Astrocyte of the spinal cord (primary cell): ENCODE results near the gene TFDP2.
"Not testable (repeated sequence)": the region's sequence is repeated elsewhere in the genome, so short reads cannot be mapped to it uniquely, and the experiment has no call there.

Experiments used
- DNase-seq: peaks from one replicate; pipeline ENCODE4 v3.0.0; 2011; ENCODE audit warnings: low read depth, low spot score
- H3K4me3 ChIP-seq: 2 replicates; pipeline ENCODE4 v1.5.1; 2011; ENCODE audit warnings: low read depth, mild to moderate bottlenecking, low read length, moderate library complexity
- in situ Hi-C: cut with HindIII; loops from 2 replicates; pipeline ENCODE4 v1.10.0; 2017; ENCODE audit warnings: low sequenced_read_pairs
- TF ChIP-seq, protein P1 (sequence below): IDR thresholded peaks from 2 replicates; pipeline ENCODE4 v1.5.1; 2012; ENCODE audit warnings: low read depth, mild to moderate bottlenecking, low read length, inconsistent platforms

TFDP2 gene

DNA sequence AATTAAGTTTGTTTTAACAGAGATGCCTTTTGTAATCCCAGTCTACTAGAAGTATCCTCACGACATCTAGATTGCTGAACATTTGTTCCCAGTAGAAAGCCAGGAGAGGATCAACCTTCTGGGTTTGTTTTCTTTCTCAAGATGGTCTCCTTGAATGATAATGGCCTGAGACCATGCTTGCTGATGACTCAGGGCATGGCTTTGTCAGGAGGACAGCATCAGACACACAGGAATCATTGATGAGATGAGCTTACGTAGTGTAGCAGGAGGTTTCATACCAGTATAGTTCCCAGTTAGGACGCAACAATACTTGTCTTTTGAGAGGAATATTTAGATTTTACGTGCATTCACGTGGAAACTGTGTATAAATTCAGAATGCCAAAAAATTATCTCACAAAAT, 234.3 kb downstream of the TFDP2 start:
- in situ Hi-C loops: no loop called here
- H3K4me3 ChIP-seq: no peak overlapping the region
- TF ChIP-seq, protein P1, sequence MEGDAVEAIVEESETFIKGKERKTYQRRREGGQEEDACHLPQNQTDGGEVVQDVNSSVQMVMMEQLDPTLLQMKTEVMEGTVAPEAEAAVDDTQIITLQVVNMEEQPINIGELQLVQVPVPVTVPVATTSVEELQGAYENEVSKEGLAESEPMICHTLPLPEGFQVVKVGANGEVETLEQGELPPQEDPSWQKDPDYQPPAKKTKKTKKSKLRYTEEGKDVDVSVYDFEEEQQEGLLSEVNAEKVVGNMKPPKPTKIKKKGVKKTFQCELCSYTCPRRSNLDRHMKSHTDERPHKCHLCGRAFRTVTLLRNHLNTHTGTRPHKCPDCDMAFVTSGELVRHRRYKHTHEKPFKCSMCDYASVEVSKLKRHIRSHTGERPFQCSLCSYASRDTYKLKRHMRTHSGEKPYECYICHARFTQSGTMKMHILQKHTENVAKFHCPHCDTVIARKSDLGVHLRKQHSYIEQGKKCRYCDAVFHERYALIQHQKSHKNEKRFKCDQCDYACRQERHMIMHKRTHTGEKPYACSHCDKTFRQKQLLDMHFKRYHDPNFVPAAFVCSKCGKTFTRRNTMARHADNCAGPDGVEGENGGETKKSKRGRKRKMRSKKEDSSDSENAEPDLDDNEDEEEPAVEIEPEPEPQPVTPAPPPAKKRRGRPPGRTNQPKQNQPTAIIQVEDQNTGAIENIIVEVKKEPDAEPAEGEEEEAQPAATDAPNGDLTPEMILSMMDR: no peak
- DNase-seq: no peak

DNA sequence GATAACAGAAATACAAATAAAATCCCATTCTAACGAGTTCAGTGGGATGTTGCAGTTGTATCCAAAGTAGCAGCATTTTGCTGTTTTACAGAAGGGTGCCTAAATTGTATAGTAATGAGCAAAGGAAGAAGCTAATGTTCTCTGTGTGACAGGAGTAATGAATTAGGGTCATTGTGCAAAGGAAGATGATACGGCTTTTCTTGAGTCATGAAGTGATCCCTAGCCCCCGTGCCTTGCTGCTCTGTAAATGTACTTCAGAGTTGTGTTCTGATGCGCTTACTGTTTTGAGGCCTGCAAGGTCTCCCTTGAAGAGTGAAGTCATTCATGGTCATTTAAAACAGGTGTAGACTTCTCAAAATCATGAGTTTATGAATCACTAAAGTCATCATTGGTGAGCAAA, 235.0 kb downstream of the TFDP2 start:
- DNase-seq: no peak
- in situ Hi-C loops: no loop called here
- TF ChIP-seq, protein P1: no peak
- H3K4me3 ChIP-seq: no peak overlapping the region

DNA sequence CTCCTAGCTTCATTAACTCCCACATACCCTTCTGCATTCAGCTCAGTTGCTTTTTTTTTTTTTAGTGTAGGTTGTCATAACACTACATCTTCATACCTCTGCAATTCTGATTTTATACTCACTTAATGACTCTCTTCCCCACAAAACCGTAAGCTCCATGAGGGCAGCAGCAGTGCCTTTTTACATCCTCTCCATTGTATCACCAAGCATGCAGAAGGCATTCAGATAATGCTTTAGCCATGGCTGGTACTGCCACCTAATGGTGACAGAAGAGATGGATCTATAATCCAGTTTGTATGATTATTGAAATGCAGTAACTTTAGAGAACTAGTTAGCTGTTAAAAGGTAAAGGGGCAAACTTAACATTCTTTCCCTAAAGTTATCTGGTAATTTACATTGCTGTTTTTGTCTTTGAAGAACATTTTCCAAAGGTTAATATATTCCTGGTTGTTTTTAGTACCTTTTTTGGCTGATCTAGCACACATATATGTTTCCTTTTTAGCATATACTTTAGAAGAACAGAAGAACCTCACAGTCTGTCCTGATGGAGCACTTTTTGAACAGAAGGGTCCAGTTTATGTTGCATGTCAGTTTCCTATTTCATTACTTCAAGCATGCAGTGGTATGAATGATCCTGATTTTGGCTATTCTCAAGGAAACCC, 236.1 kb downstream of the TFDP2 start:
- H3K4me3 ChIP-seq: no peak overlapping the region
- peak; percentile 71 for DNase-seq
- TF ChIP-seq, protein P1: peak; percentile 67
- in situ Hi-C loops: no loop called here

DNA sequence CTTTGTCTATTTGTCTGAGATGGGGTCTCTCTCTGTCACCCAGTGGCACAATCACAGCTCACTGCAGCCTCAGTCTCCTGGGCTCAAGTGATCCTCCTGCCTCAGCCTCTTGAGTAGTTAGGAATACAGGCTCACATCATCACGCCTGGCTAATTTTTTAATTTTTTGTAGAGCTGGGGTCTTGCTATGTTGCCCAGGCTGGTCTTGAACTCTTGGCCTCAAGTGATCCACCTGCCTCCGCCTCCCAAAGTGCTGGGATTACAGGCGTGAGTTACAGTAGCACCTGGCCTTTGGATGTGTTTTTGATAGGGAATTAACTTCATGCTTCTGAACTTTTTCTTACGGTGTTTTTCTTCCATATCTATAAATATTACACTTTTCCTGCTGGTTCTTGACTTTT, 239.4 kb downstream of the TFDP2 start:
- DNase-seq, in situ Hi-C loops: not testable (repeated sequence)

DNA sequence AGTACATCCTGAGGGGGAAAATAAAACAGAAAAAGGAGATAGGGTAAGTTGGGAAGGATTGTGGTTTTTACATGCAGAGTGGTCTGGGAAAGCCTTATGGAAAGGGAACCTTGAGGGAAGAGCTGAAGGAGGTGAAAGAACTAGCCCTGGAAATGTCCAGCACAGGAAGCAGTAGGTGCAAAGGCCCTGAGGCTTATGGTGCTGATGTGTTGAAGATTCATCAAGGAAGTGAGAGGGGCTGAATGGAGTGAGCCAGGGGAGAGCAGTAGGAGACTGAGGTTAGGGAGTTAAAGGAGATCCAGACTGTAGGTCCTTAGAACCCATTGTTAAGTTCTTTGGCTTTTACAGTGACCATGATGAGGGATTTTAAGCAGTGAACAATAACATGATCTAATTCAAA, 239.9 kb downstream of the TFDP2 start:
- TF ChIP-seq, protein P1: no peak
- DNase-seq: no peak
- in situ Hi-C loops: no loop called here
- H3K4me3 ChIP-seq: no peak overlapping the region

More for the DNA sequence above, 239.4 kb downstream of the TFDP2 start:
- not testable (repeated sequence) for H3K4me3 ChIP-seq

DNA sequence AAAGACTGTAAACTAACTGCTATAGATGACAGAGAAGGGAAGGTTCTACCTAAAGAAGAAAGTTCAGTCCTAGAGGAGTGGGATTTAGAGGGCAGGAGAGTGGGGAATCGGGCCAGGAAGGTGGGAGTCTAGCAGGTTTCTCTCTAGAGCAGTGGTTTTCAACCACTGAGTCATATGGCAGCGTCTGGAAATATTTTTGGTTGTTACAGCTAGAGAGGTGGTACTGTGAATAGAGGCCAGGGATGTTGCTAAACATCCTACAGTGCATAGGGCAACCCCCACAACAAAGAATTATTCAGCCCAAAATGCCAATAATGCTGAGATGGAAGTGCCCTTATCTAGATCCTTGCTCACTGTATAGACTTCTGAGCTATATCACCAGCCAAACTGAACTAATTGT, 244.2 kb downstream of the TFDP2 start:
- TF ChIP-seq, protein P1: no peak
- DNase-seq: peak; percentile 32
- in situ Hi-C loops: no loop called here
- no peak overlapping the region for H3K4me3 ChIP-seq

DNA sequence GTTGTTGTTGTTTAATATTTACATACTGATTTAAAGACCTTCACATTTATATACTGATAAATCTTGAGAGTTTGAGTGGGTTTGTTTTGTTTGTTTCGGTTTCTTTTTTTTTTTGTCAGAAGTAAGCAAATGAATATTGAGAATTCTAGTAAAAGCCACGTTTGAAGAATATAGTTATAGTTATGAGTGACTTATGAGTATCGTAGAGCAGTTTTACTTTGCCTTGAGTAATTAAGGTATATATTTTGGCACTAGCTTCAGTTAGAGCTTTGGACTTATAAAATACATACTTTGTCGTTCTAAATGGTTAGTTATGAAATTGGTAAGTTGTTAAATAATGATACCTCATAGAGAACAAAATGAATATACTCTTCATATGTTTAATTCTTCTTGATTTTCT, 245.1 kb downstream of the TFDP2 start:
- DNase-seq: no peak
- TF ChIP-seq, protein P1: no peak
- in situ Hi-C loops: no loop called here
- no peak overlapping the region for H3K4me3 ChIP-seq
